Measurements from ENCODE around the gene GALNT6.

GALNT6 gene

GRCh38 chr12:51323966-51324895 lies 67.0 kb downstream of the GALNT6 start, which contains the start of gene BIN2:
Gene BIN2, minus strand, starts transcription at chr12:51324174. Its CDS starts 72 bp downstream, at chr12:51324102.
- Histone ChIP-seq H3K79me2 (ENCODE audit: low read length) (peaks cover 23% of the 10 kb centered on the region), H3K4me2 (ENCODE audit: low read length) (peak within 1 kb of the TSS; percentile 95), H4K20me1 (ENCODE audit: insufficient read depth, low read length) (no peaks in the 10 kb centered on the region), H3K27me3 (ENCODE audit: low read depth, low read length) (no peaks in the 10 kb centered on the region), H2AFZ (ENCODE audit: low read depth, low read length) (peak within 1 kb of the TSS; percentile 85), H3K9me3 (ENCODE audit: insufficient read depth, low read length) (no peaks in the 10 kb centered on the region), H3K9ac (ENCODE audit: low read length) (peak within 1 kb of the TSS; percentile 95), H3K4me1 (ENCODE audit: low read length) (peaks cover 33% of the 10 kb centered on the region), H3K4me3 (ENCODE audit: low read length) (peak within 1 kb of the TSS; percentile 90), H3K36me3 (replicated peaks; ENCODE audit: low read depth, low read length) (peaks cover 11% of the 10 kb centered on the region), H3K27ac (ENCODE audit: low read length) (peak within 1 kb of the TSS; percentile 68)
- TF ChIP-seq CTCF (IDR thresholded peaks at IDR 0.05; ENCODE audit: low read depth, low read length) (no peak), EZH2phosphoT487 (IDR thresholded peaks at IDR 0.05; ENCODE audit: low read depth) (no peak)

- no peaks in the 10 kb centered on the region for H3K27me3 ChIP-seq (ENCODE audit: low read depth, low read length)
- peaks cover 23% of the 10 kb centered on the region for H3K79me2 ChIP-seq (ENCODE audit: low read length)
- H3K4me2 ChIP-seq (ENCODE audit: low read length) = peak overlapping the region; percentile 95
- H3K4me3 ChIP-seq (ENCODE audit: low read length) = peak overlapping the region; percentile 90
- TF ChIP-seq CTCF (IDR thresholded peaks at IDR 0.05; ENCODE audit: low read depth, low read length) (no peak), EZH2phosphoT487 (IDR thresholded peaks at IDR 0.05; ENCODE audit: low read depth) (no peak)
- H3K9ac ChIP-seq (ENCODE audit: low read length) = peak overlapping the region; percentile 95
- no peaks in the 10 kb centered on the region for H3K9me3 ChIP-seq (ENCODE audit: insufficient read depth, low read length)
- H3K36me3 ChIP-seq (replicated peaks; ENCODE audit: low read depth, low read length) = peaks cover 11% of the 10 kb centered on the region
- H3K27ac ChIP-seq (ENCODE audit: low read length) = peak overlapping the region; percentile 68
- H3K4me1 ChIP-seq (ENCODE audit: low read length) = peaks cover 39% of the 10 kb centered on the region
- H4K20me1 ChIP-seq (ENCODE audit: insufficient read depth, low read length) = no peaks in the 10 kb centered on the region
- H2AFZ ChIP-seq (ENCODE audit: low read depth, low read length) = peak overlapping the region; percentile 85
Measured at GRCh38 chr12:51323317-51323960, 67.8 kb downstream of the GALNT6 start.

- TF ChIP-seq EZH2phosphoT487 (IDR thresholded peaks at IDR 0.05; ENCODE audit: low read depth) (no peak), CTCF (IDR thresholded peaks at IDR 0.05; ENCODE audit: low read depth, low read length) (no peak)
- H3K4me2 ChIP-seq (ENCODE audit: low read length) = peak overlapping the region; percentile 95
- H3K36me3 ChIP-seq (replicated peaks; ENCODE audit: low read depth, low read length) = peaks cover 11% of the 10 kb centered on the region
- no peaks in the 10 kb centered on the region for H4K20me1 ChIP-seq (ENCODE audit: insufficient read depth, low read length)
- H3K9me3 ChIP-seq (ENCODE audit: insufficient read depth, low read length) = no peaks in the 10 kb centered on the region
- H3K79me2 ChIP-seq (ENCODE audit: low read length) = peaks cover 23% of the 10 kb centered on the region
- peak overlapping the region; percentile 90; the same call in 1 of the 2 replicates for H3K4me3 ChIP-seq (ENCODE audit: low read length)
- H3K27me3 ChIP-seq (ENCODE audit: low read depth, low read length) = no peaks in the 10 kb centered on the region
- peaks cover 37% of the 10 kb centered on the region for H3K4me1 ChIP-seq (ENCODE audit: low read length)
- no peak overlapping the region for H3K27ac ChIP-seq (ENCODE audit: low read length)
- no peak overlapping the region for H3K9ac ChIP-seq (ENCODE audit: low read length)
- no peak overlapping the region for H2AFZ ChIP-seq (ENCODE audit: low read depth, low read length)
Measured at GRCh38 chr12:51322452-51322851, 68.8 kb downstream of the GALNT6 start.

- H3K79me2 ChIP-seq (ENCODE audit: low read length) = peaks cover 23% of the 10 kb centered on the region
- no peaks in the 10 kb centered on the region for H4K20me1 ChIP-seq (ENCODE audit: insufficient read depth, low read length)
- H3K4me1 ChIP-seq (ENCODE audit: low read length) = peaks cover 31% of the 10 kb centered on the region
- H2AFZ ChIP-seq (ENCODE audit: low read depth, low read length) = no peak overlapping the region
- H3K4me2 ChIP-seq (ENCODE audit: low read length) = no peak overlapping the region
- H3K27ac ChIP-seq (ENCODE audit: low read length) = no peak overlapping the region
- H3K4me3 ChIP-seq (ENCODE audit: low read length) = no peak overlapping the region
- no peak for TF ChIP-seq CTCF (IDR thresholded peaks at IDR 0.05; ENCODE audit: low read depth, low read length)
- TF ChIP-seq EZH2phosphoT487 (IDR thresholded peaks at IDR 0.05; ENCODE audit: low read depth) = no peak
- no peaks in the 10 kb centered on the region for H3K27me3 ChIP-seq (ENCODE audit: low read depth, low read length)
- H3K36me3 ChIP-seq (replicated peaks; ENCODE audit: low read depth, low read length) = peaks cover 11% of the 10 kb centered on the region
- H3K9me3 ChIP-seq (ENCODE audit: insufficient read depth, low read length) = no peaks in the 10 kb centered on the region
- no peak overlapping the region for H3K9ac ChIP-seq (ENCODE audit: low read length)
Measured at GRCh38 chr12:51321882-51322281, 69.3 kb downstream of the GALNT6 start.

Measured in OCI-LY3 (cell line).